HepG2 (cell line): ENCODE data around the gene PPP4C. TPM values are rescaled to one million over a fixed set of nuclear protein-coding genes. Genes with fewer than 3 reads are reported as not detected.

Experiments used
- ARID2 ChIP-seq: sonication (generic); formaldehyde crosslinking; IDR thresholded peaks from 2 replicates; pipeline ENCODE4 v1.8.1; 2022; ENCODE audit warnings: mild to moderate bottlenecking, missing genetic modification reagents, borderline replicate concordance
- NAIF1 ChIP-seq: sonication (generic); formaldehyde crosslinking; IDR thresholded peaks from 2 replicates; pipeline ENCODE4 v1.5.0; 2020; ENCODE audit warnings: mild to moderate bottlenecking, missing genetic modification reagents, borderline replicate concordance
- NCOA1 ChIP-seq: sonication (generic); formaldehyde crosslinking; IDR thresholded peaks from 2 replicates; pipeline ENCODE4 v1.9.0; 2021; ENCODE audit warnings: missing genetic modification reagents
- PLSCR1 ChIP-seq: sonication (generic); formaldehyde crosslinking; IDR thresholded peaks from 2 replicates; pipeline ENCODE4 v1.5.0; 2020; ENCODE audit warnings: missing genetic modification reagents, mild to moderate bottlenecking, borderline replicate concordance
- POLR2A ChIP-seq, 2 experiments: IDR thresholded peaks; 2 replicates each; pipeline ENCODE4 v1.6.1; 2011; ENCODE audit warnings: low read depth in 2 of 2, low read length in 2 of 2, mild to moderate bottlenecking in 1 of 2, moderate library complexity in 1 of 2; ENCODE audit not compliant: insufficient read depth in 1 of 2
- SIX1 ChIP-seq: sonication (generic); formaldehyde crosslinking; IDR thresholded peaks from 2 replicates; pipeline ENCODE4 v1.4.0; 2020; ENCODE audit warnings: missing genetic modification reagents, borderline replicate concordance
- SRSF4 ChIP-seq: fragments of 200-400 bp; formaldehyde crosslinking; IDR thresholded peaks from one replicate; pipeline ENCODE4 v1.6.1; 2018; ENCODE audit warnings: mild to moderate bottlenecking, low read depth, low read length, moderate library complexity; ENCODE audit not compliant: poor library complexity, severe bottlenecking
- TEAD3 ChIP-seq: optimal IDR thresholded peaks from 2 replicates; pipeline ENCODE3; 2016; ENCODE audit warnings: borderline replicate concordance
- ZNF496 ChIP-seq: sonication (generic); formaldehyde crosslinking; IDR thresholded peaks from 2 replicates; pipeline ENCODE4 v1.8.1; 2023; ENCODE audit warnings: mild to moderate bottlenecking, moderate library complexity, missing genetic modification reagents; ENCODE audit not compliant: insufficient replicate concordance
- ZNF501 ChIP-seq: sonication (generic); formaldehyde crosslinking; IDR thresholded peaks from 2 replicates; pipeline ENCODE4 v1.5.1; 2020; ENCODE audit warnings: mild to moderate bottlenecking, moderate library complexity, missing genetic modification reagents
- ZNF546 ChIP-seq: sonication (generic); formaldehyde crosslinking; conservative IDR thresholded peaks from 2 replicates; pipeline ENCODE4 v1.8.1; 2023; ENCODE audit warnings: mild to moderate bottlenecking, missing genetic modification reagents
- ZNF850 ChIP-seq: sonication (generic); formaldehyde crosslinking; conservative IDR thresholded peaks from 2 replicates; pipeline ENCODE4 v1.9.0; 2021; ENCODE audit warnings: mild to moderate bottlenecking, missing genetic modification reagents
- polyA plus RNA-seq, 8 experiments: library from polyadenylated mRNA; depleted of rRNA in 3 of 8; stranded (reverse) in 7 of 8; unstranded in 1 of 8; fragments of >200 nt; fragmentation: Illumina TruSeq in 4 of 8; extraction: Trizol in 4 of 8; gene quantifications; 2 replicates each; pipeline versions ENCODE4 v1.2.1 to v1.2.3, GENCODE V29; 2011 to 2016; ENCODE audit warnings: low read depth in 4 of 8, missing spikeins in 1 of 8, mixed read lengths in 1 of 8; ENCODE audit not compliant: insufficient read depth in 1 of 8
- total RNA-seq, 5 experiments: library from RNA; depleted of rRNA; stranded (reverse); fragments of >200 nt; fragmentation: Illumina TruSeq; extraction: Trizol; gene quantifications; 2 replicates each; pipeline ENCODE4 v1.2.3, GENCODE V29; 2016; ENCODE audit warnings: low read depth in 1 of 5
- TF ChIP-seq, protein P1 (sequence below): sonication (generic); formaldehyde crosslinking; IDR thresholded peaks from 2 replicates; pipeline ENCODE4 v1.4.0; 2020; ENCODE audit warnings: mild to moderate bottlenecking, missing genetic modification reagents
- TF ChIP-seq, protein P2 (sequence below): sonication (generic); formaldehyde crosslinking; IDR thresholded peaks from 2 replicates; pipeline ENCODE4 v1.5.1; 2020; ENCODE audit warnings: mild to moderate bottlenecking, missing genetic modification reagents, borderline replicate concordance

The PPP4C gene
- total and polyA plus RNA-seq, 2 of the 13 experiments (the other 11 are each of a cell fraction or from before 2014, with no cell fraction given): 176 to 220 TPM

DNA sequence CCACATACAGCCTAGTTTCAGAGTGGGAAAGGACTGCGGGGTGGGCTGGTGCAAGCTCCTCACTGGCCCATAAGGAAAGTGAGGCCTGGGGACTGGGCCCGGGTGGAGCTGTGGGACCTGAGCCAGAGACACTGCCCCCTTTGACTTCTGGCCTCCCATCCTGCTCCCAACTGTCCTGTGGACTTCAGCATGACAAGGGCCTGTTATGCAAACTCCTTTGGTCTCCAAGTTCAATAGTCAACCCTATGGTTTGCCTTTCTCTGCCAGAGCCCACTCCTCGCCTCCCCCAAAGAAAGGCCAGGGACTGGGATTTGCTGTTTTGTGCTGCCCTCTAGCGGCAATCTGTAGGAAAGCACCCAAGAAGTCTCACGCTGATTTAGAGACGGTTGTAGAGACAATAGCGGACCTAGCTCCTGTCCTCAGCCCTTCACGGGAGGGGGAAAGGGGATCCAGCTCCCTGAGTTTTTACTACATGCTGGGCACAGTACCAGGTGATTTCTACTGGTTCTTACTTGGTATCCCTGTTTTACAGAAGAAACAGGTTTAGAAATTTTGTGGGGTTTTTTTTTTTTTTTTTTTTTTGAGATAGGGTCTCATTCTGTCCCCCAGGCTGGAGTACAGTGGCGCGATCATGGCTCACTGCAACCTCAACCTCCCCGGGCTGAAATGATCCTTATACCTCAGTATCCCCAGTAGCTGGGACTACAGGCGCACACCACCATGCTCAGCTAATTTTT is 43.5 kb upstream of the PPP4C start (continued):
- TF ChIP-seq ZNF546 (CRISPR knock-in tag) (no peak), ZNF850 (CRISPR knock-in tag) (no peak), NAIF1 (CRISPR knock-in tag) (no peak), ZNF501 (peak; percentile 43; the same call in 1 of the 2 replicates), SIX1 (CRISPR knock-in tag) (no peak), TEAD3 (peak; percentile 22), SRSF4 (no peak), NCOA1 (CRISPR knock-in tag) (no peak), ARID2 (CRISPR knock-in tag) (no peak), ZNF496 (CRISPR knock-in tag) (no peak), PLSCR1 (CRISPR knock-in tag) (no peak), POLR2A (IDR thresholded peaks at IDR 0.05; ENCODE audit: insufficient read depth in 1 of 2, low read depth in 2 of 2, low read length in 2 of 2) (no peak)
- TF ChIP-seq, protein P1, sequence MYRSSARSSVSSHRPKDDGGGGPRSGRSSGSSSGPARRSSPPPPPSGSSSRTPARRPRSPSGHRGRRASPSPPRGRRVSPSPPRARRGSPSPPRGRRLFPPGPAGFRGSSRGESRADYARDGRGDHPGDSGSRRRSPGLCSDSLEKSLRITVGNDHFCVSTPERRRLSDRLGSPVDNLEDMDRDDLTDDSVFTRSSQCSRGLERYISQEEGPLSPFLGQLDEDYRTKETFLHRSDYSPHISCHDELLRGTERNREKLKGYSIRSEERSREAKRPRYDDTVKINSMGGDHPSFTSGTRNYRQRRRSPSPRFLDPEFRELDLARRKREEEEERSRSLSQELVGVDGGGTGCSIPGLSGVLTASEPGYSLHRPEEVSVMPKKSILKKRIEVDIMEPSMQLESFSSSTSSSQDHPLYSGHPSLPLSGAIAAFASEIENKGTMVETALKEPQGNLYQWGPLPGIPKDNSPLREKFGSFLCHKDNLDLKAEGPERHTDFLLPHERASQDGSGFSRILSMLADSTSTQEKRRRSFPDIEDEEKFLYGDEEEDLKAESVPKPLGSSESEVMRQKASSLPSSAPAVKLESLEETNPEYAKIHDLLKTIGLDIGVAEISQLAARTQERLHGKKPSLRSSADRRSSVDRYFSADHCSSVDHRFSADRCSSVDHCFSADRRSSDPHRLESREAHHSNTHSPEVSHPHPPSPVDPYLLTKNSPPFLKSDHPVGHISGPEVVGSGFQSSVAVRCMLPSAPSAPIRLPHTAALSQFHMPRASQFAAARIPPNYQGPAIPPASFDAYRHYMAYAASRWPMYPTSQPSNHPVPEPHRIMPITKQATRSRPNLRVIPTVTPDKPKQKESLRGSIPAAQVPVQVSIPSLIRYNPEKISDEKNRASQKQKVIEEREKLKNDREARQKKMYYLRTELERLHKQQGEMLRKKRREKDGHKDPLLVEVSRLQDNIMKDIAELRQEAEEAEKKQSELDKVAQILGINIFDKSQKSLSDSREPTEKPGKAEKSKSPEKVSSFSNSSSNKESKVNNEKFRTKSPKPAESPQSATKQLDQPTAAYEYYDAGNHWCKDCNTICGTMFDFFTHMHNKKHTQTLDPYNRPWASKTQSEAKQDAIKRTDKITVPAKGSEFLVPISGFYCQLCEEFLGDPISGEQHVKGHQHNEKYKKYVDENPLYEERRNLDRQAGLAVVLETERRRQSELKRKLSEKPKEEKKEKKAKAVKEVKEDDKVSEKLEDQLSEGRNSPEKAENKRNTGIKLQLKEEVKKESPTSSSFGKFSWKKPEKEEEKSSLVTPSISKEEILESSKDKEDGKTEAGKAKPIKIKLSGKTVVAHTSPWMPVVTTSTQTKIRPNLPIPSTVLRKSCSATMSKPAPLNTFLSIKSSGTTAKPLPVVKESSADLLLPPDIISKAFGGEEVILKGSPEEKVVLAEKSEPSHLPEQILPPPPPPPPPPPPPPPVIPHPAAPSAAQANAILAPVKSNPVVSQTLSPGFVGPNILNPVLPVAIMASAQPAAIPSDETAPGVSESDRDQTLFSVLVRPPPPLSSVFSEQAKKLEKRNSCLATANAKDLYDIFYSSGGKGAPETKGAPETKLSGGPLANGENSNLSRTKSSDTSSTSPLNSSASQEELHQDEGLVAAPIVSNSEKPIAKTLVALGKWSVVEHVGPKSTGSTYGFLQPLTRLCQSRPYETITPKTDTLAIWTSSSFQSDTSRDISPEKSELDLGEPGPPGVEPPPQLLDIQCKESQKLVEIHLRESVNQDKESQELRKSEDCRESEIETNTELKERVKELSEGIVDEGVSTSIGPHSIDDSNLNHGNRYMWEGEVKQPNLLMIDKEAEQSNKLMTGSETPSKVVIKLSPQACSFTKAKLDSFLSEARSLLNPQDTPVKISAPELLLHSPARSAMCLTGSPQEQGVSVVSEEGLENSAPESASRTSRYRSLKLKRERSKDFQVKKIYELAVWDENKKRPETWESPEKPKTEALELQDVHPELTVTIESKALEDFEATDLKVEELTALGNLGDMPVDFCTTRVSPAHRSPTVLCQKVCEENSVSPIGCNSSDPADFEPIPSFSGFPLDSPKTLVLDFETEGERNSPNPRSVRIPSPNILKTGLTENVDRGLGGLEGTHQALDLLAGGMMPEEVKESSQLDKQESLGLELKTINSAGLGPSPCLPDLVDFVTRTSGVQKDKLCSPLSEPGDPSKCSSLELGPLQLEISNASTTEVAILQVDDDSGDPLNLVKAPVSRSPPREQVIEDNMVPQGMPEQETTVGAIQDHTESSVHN (CRISPR knock-in tag): no peak
- TF ChIP-seq, protein P2, sequence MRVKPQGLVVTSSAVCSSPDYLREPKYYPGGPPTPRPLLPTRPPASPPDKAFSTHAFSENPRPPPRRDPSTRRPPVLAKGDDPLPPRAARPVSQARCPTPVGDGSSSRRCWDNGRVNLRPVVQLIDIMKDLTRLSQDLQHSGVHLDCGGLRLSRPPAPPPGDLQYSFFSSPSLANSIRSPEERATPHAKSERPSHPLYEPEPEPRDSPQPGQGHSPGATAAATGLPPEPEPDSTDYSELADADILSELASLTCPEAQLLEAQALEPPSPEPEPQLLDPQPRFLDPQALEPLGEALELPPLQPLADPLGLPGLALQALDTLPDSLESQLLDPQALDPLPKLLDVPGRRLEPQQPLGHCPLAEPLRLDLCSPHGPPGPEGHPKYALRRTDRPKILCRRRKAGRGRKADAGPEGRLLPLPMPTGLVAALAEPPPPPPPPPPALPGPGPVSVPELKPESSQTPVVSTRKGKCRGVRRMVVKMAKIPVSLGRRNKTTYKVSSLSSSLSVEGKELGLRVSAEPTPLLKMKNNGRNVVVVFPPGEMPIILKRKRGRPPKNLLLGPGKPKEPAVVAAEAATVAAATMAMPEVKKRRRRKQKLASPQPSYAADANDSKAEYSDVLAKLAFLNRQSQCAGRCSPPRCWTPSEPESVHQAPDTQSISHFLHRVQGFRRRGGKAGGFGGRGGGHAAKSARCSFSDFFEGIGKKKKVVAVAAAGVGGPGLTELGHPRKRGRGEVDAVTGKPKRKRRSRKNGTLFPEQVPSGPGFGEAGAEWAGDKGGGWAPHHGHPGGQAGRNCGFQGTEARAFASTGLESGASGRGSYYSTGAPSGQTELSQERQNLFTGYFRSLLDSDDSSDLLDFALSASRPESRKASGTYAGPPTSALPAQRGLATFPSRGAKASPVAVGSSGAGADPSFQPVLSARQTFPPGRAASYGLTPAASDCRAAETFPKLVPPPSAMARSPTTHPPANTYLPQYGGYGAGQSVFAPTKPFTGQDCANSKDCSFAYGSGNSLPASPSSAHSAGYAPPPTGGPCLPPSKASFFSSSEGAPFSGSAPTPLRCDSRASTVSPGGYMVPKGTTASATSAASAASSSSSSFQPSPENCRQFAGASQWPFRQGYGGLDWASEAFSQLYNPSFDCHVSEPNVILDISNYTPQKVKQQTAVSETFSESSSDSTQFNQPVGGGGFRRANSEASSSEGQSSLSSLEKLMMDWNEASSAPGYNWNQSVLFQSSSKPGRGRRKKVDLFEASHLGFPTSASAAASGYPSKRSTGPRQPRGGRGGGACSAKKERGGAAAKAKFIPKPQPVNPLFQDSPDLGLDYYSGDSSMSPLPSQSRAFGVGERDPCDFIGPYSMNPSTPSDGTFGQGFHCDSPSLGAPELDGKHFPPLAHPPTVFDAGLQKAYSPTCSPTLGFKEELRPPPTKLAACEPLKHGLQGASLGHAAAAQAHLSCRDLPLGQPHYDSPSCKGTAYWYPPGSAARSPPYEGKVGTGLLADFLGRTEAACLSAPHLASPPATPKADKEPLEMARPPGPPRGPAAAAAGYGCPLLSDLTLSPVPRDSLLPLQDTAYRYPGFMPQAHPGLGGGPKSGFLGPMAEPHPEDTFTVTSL (CRISPR knock-in tag): no peak
